ENCODE data around the gene MMP24OS.
A peak's percentile ranks its signal among the peaks of the same experiment; 100 is the strongest.

MMP24OS gene

GRCh38 chr20:35243986-35244385 is 33.9 kb downstream of the MMP24OS start:
- no peak for DNase-seq

DNA sequence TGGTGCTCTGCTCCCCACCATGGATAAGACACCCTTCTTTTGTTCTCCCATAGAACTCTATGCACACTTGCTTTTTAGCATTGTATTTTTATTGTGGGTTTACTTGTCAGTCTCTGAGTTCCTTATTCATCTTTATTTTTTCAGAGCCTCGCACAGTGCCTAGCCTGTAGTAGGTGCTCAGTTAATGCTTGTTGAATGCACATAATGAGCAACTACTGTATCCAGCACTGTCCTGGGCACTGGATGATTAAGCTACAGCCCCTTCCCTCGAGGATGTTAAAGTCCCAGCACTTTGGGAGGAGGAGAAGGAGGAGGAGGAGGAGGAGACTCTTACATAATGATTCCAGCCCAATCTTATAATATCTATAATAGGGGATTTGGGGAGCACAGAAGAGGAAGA is 34.6 kb downstream of the MMP24OS start:
- DNase-seq: no peak

DNA sequence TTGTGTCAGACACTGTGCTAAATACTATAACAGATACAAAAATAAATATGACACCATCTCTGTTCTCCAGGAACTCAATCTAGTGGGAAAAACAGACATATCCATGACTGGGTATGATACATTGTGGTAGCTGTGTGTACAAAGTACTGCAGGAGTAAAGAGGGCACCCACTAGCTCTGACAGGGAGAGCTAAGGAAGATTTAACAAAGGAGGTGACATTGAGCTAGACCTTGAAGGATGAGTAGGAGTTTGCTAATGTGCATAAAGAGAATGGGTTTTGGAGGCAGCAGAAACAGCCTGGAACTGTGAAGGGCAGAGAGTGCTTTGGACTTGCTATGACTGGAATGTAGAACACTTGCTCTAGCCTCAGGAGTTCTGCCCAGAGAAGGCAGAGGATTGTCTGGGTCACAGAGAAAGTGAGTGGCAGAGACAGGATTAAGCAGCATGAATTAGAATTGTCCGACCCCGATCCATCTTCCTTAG is 37.1 kb downstream of the MMP24OS start:
- no peak for DNase-seq

DNA sequence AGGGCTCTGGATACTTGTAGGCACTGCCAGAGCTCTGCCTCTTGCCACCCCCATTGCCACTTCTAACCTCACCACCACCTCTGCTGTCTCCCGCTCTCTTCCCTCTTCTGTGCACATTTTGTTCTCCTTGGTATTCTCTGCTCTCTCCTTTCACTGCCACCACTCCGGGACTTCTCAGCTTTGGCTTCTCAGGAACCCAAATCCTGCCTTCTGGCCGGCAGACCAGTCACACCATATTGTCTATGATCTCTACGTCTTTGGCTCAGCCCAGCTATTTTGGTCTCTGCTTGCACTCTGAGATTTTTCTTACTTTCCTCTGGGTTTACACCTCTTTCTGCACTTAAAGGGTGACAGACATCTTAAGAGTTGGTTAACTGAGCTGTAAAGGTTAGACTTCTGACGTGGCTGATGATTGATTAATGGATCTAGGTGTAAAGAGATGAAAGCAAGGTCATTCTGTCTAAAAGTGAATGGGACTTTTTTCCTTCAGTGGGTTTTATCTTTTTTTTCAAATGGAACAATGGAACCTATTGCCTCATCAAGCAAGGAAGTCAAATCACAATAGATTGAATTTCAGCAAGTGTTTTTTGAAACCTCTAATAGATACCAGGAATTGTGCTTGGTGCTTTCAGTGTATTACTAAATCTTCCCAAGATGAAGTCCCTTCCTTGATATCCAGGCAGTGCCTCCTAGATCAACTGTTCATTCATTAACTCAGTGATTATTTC is 37.7 kb downstream of the MMP24OS start:
- DNase-seq: no peak

GRCh38 chr20:35238735-35239134 is 39.2 kb downstream of the MMP24OS start:
- no peak for DNase-seq

GRCh38 chr20:35238170-35238569 is 39.8 kb downstream of the MMP24OS start:
- no peak for DNase-seq

GRCh38 chr20:35237486-35237885 is 40.4 kb downstream of the MMP24OS start:
- no peak for DNase-seq

- no peak for DNase-seq
Observed at GRCh38 chr20:35235881-35236280, 42.0 kb downstream of the MMP24OS start.

DNA sequence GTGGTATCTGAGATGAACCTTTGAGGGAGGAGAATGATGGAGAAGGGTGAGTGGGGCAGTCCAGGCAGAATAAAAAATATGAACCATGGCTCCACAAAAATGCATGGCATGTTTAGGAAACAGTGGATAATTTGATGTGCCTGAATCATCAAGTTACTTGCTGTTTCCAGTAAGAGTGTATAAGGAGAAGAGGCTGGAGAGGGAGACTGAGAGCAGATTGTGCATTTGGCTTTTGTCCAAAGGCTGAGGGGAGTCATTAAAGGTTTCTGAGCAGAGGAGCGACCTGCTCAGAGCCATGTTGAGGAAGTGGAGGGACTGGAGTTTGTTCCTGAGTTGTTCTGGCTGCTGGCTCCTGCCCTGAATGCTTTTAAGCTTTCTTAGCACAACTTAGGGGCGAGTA is 45.3 kb downstream of the MMP24OS start:
- DNase-seq: no peak

GRCh38 chr20:35226884-35227681 is 50.8 kb downstream of the MMP24OS start:
- peak; percentile 16 to 31 for DNase-seq
